Measurements from ENCODE around the gene GPR162. TPM values are rescaled to one million over a fixed set of nuclear protein-coding genes. Genes with fewer than 3 reads are reported as not detected.

The GPR162 gene
- total RNA-seq, 1 donor from 2014 or later = 1.2 TPM

- TF ChIP-seq CTCF (conservative IDR thresholded peaks at IDR 0.05; ENCODE audit: low read depth, low read length) = no peak
- H3K4me3 ChIP-seq (ENCODE audit: low read depth, low read length) = no peak overlapping the region
- DNase-seq (ENCODE audit: low read depth) = no peak
Observed at GRCh38 chr12:6817662-6818157, 3.9 kb upstream of the GPR162 start.

- TF ChIP-seq CTCF (conservative IDR thresholded peaks at IDR 0.05; ENCODE audit: low read depth, low read length) = no peak
- no peak for DNase-seq (ENCODE audit: low read depth)
- no peak overlapping the region for H3K4me3 ChIP-seq (ENCODE audit: low read depth, low read length)
Observed at GRCh38 chr12:6818222-6818621, 3.4 kb upstream of the GPR162 start.

GRCh38 chr12:6818645-6819044, 3.0 kb upstream of the GPR162 start:
- DNase-seq (ENCODE audit: low read depth) = no peak
- no peak overlapping the region for H3K4me3 ChIP-seq (ENCODE audit: low read depth, low read length)
- no peak for TF ChIP-seq CTCF (conservative IDR thresholded peaks at IDR 0.05; ENCODE audit: low read depth, low read length)

- no peak for TF ChIP-seq CTCF (conservative IDR thresholded peaks at IDR 0.05; ENCODE audit: low read depth, low read length)
- no peak for DNase-seq (ENCODE audit: low read depth)
- no peak overlapping the region for H3K4me3 ChIP-seq (ENCODE audit: low read depth, low read length)
Observed at GRCh38 chr12:6819106-6820030, 2.3 kb upstream of the GPR162 start.

DNA sequence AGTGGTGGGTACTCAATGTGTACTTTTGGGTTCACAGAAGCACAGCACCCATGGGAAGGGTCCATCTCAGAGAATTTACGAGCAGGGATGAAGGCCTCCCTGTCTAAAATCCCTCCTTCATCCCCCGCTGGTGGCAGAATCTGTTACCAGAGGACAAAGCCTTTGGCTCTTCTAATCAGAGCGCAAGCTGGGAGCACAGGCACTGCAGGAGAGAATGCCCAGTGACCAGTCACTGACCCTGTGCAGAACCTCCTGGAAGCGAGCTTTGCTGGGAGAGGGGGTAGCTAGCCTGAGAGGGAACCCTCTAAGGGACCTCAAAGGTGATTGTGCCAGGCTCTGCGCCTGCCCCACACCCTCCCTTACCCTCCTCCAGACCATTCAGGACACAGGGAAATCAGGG, 1.5 kb upstream of the GPR162 start:
- no peak for TF ChIP-seq CTCF (conservative IDR thresholded peaks at IDR 0.05; ENCODE audit: low read depth, low read length)
- DNase-seq (ENCODE audit: low read depth) = no peak
- H3K4me3 ChIP-seq (ENCODE audit: low read depth, low read length) = no peak overlapping the region

DNA sequence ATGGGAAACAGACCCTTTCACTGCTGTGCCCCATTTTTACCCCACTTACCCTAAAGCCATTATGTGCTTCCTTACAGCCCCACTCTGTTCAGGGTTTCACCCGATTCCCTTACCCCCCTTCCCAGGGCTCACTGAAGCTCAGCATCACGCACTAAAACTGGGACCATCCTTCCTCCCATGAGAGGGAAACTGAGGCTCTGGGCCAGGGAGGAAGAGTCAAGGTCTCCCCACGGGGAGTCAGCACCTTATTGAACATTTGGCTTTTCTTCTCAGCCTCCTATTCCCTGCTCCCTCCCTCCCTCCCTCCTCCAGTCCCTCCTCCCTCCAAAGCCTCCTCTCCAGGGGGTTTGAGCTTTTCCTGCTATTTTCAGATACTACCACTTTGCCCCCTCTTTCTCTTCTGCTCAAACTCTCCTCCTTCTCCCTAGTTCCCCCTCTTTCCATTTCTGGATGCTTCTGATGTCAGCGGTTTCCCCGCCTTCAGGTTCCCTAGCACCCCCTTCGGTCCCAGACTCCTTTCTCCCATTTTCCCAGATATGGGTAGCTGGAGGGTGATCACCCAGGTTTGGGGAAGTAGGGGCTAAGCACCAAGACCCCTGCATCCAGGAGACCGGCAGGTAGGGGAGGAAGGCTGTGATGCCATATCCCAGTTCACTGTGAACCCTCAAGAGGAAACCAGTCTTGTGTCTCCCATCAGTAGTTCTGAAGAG, 960 bp downstream of the GPR162 start:
- H3K4me3 ChIP-seq (ENCODE audit: low read depth, low read length) = no peak overlapping the region
- no peak for TF ChIP-seq CTCF (conservative IDR thresholded peaks at IDR 0.05; ENCODE audit: low read depth, low read length)
- no peak for DNase-seq (ENCODE audit: low read depth)
